Posterior vena cava (tissue), 2 donors: Measurements from ENCODE around the gene MUSK. TPM values are rescaled to one million over a fixed set of nuclear protein-coding genes. Genes with fewer than 3 reads are reported as not detected.

Experiments used
- DNase-seq: peaks from one replicate; pipeline ENCODE4 v3.0.0-alpha.2; 2020; ENCODE audit warnings: low spot score
- intact Hi-C, 2 donors: fragments of 100-400 bp; cut with DNase I; formaldehyde crosslinking; loops; one replicate each; pipeline versions ENCODE4 v1.14.1 to v1.14.2; 2022 to 2023
- total RNA-seq, 2 donors: library from RNA; stranded (reverse); fragmentation: NEBNext Ultra II Directional; extraction: Animal tissue kit (Norgen Biotek cat#: 25700); gene quantifications; one replicate each; pipeline ENCODE4 v1.2.1, GENCODE V29; 2021
- donor health status: DM: yes; HTN: yes; CAD: no.
- donor health status: DM: yes; HTN: yes; CAD: no.

Gene MUSK
- total RNA-seq, 2 donors from 2014 or later: 0.19 to 0.88 TPM

DNA sequence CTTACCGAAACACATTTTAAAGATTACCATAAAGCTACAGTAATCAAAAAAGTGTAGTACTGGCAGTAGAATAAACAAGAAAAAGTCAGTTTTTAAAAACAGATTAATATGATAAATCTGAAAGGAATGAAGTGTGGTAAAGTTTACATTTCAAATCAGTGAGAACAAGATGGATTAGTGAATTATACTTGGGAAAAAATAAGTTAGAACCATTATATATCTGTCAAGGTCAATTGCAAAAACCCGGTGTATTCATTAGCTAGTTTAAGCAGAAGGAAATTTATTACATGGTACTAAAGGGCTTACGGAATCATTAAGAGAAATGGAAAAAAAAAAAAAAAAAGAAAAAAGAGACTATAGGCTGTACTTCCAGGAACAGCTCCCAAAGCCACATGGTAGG is 164.3 kb downstream of the MUSK start:
- DNase-seq: no peak
- intact Hi-C loops: no loop called here

DNA sequence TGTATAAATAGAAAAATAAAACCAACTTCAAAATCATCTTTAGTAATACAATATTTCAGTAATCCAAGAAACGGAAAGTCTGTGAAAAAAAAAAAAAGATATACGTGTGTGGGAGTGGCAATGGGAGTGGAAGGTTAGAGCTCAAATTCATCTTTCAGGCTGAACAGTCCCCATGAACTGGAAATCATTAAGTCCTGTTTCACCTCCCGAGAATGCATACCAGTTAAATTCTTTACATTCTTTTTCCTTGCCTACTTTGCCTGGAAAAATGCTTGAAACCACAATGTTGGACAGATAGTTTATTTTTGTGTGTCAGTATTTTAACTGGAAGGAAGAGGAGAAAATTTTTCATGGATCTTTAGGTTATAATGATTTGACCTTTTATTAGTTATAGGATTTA is 166.8 kb downstream of the MUSK start:
- intact Hi-C loops: no loop called here

DNA sequence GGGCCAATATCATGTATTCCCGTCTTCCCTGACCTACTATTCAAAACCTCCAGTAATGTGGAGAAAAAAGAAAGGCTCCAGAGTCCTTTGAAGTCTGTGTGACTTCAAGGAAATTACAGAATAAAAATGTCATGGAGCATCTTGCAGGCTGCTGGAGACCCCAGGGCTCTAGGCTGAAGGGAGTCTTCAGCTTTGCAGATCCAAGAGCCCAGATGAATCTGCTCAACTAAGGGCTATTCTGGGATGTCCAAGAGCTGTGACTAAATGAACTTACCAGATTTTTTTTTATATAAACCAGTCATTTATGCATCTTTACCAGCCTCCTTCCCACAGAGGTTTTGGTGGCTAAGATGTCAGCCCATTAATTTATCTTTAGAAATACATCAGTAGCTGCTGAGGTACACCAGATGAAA is 167.3 kb downstream of the MUSK start:
- intact Hi-C loops: no loop called here

More for the DNA sequence above, 166.8 kb downstream of the MUSK start:
- DNase-seq: no peak

DNA sequence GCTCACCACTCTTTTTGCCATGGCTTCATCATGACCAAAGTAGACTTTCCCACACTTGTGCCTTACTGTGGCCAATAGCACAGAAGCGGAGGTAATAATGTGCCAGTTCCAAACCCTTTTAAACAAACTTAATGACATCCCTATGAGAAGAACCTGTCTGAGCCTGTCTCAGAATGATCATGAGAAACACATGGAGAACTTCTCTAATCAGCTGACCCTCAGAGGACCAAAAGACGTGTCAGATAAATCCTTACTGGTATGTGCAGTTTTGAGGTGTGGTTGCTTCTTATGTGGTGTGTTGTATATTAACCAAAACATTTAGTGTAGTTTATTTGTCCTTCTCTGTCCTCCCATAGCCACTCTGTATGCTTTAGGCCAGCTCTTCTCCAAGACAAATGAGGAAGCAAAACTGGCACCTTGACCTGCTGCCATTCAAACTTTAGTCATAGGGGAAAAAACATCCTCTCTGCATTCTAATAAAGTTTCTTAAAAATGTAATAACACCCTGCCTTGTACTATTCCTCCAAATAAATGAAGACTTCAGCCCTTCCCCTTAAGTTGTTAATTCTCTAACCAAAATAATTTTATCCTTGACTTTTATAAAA is 168.9 kb downstream of the MUSK start:
- intact Hi-C loops: no loop called here
- no peak for DNase-seq

More for the DNA sequence above, 167.3 kb downstream of the MUSK start:
- no peak for DNase-seq

DNA sequence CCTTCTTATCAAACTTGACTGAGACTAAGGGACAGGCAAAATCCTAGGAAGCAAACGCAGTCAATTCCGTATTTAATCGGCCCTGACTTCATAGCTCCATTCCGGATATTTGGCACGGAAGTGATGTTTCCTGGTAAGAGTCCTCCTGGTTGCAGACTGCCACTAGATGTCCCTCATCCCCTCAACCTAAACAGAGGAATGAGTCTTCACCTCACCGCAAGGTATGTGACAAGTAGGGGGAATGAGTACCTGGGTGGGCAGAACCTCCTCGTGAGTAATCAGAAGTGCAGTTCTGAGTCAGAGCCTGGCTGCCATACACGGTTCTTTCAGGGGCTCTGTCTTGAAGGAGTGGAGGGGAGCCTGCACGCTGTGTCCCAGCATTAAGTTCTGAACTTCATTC is 173.6 kb downstream of the MUSK start:
- no peak for DNase-seq
- intact Hi-C loops: no loop called here

DNA sequence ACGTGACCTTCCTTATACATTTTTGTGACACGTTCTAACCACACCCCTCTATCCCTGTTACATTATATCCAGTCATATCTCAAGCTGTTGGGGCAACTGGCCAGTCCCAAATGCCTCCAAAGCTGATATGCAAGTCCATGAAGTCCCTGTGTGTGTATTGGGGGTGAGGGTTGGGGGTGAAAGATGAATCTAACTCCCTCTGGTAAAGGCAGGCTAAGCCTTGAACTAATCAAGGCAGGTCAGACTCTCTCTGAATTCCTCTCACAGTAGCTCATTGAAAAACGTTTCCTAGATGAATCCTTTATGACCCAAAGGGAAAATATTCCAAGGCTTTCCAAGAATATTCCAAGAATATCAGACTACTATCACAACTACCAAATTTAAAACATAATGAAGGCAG is 174.4 kb downstream of the MUSK start:
- intact Hi-C loops: no loop called here
- DNase-seq: no peak

DNA sequence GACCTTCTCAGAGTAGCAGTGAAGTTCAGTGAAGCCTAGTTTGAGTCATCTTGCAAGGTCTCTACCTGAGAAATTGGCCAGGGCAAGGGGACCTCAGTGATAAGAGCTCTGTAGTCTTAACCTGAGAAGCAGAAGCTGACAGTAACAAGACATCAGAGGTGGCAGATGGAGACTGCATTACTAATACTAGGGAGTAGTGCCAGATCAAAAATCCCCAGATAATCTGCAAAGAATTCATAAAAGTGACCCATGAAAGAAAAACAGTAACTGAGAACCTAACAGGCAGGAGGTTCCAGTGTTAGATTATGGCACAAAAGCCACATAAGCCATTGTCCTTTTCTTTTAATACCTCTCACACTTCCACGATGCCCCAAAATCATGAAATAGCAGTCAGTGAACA is 175.5 kb downstream of the MUSK start:
- DNase-seq: no peak
- intact Hi-C loops: no loop called here

DNA sequence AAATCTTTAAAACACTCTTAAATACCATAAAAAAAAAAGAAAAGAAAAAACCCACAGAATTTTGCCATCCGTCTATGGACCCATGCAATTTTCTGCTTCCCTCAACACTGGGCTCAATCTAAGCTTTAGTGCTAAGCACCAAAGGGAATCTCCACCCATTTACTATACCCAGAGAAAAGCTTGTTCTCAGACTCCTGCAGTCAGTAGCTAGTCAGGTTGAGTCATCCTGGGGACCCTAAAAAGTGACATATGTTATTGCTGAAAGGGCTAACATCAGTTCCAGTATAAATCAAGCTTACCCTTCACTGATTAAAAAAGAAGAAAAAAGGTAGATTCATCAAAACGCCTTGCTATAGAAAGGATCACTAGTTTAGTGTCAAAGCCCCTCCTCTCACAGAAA is 177.6 kb downstream of the MUSK start:
- DNase-seq: no peak
- intact Hi-C loops: no loop called here

DNA sequence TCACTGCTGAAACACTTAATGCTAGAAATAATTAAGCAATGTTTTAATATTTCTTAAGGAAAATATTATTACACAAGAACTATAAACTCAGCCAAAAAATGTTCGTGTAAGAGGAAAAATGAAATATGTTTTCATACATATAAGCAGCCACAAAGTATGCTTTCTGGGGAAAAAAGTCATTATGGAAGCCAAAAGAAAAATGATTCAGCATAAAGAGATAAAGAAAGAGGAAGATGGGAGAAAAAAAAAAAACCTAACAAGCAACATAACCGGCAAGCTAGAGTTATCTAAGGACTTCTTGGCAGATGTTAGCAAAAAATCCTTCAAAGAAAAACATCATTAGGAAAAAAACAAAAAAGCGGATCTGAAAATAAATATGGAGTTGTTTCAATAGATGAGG is 179.1 kb downstream of the MUSK start:
- no peak for DNase-seq
- intact Hi-C loops: no loop called here

DNA sequence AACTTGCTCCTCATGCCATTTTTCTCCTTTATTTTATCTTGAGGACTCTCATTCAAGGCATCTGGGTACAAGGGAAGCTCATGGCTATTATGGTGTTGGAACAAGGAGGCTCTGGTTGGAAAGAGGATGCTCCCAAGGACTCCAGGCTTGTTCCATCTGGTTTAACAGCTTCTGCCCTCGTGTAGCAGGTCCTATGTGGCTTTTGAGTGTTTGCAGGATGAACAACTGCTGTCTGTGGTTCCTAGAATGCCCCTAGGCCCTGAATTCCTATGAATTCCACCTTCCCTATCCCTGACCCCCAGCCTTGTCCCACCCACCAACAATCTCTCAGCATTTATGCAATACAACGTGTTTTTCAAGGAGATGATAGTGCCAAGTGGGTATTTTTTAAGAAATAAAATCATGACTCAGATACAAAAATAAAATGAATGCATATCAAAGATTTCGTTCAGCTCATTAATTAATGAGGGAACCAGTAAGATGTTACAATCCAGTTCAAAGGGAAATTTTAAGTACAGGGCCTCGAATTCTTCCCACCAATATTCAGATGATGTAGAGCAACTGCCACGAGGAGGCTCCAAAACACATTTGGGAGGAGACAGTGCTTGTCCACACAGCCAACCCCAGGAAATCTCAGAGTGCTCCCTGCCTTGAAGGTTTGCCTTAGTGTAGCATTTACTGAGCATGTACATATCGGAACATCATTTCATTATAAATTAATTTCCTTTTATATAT is 182.0 kb downstream of the MUSK start:
- DNase-seq: no peak
- intact Hi-C loops: no loop called here

Other genes with a start within 250 kb of the MUSK start
- 100 to 1,000 TPM in 1 of 2 donors, 10 to 100 TPM in 1; 97.9 to 113 TPM for gene SVEP1, start 89.0 kb upstream of the MUSK start, total RNA-seq